ENCODE measurements around the gene CENPX. TPM values are rescaled to one million over a fixed set of nuclear protein-coding genes. Genes with fewer than 3 reads are reported as not detected.

CENPX gene
- total and polyA plus RNA-seq, 2 of the 13 experiments (the other 11 are each of a cell fraction or from before 2014, with no cell fraction given) = 92.7 to 170 TPM

GRCh38 chr17:81995463-81996231 lies 27.0 kb downstream of the CENPX start (continued):
- TF ChIP-seq PRDM10 (CRISPR knock-in tag; IDR thresholded peaks at IDR 0.05; ENCODE audit: low read depth) (0 out of 2 replicates have a peak, but pooled peaks have one; percentile 2), MYNN (CRISPR knock-in tag; IDR thresholded peaks at IDR 0.05; ENCODE audit: low read depth) (no peak; the same call in 1 of the 2 replicates), ZBTB20 (CRISPR knock-in tag; IDR thresholded peaks at IDR 0.05; ENCODE audit: borderline replicate concordance, low read depth) (peak; percentile 68; the same call in 1 of the 2 replicates), BRF2 (CRISPR knock-in tag; IDR thresholded peaks at IDR 0.05) (no peak), ZNF883 (CRISPR knock-in tag; IDR thresholded peaks at IDR 0.05; ENCODE audit: not compliant biosample characterization) (peak; percentile 94), MED1 (CRISPR knock-in tag; IDR thresholded peaks at IDR 0.05) (peak; percentile 68), FLYWCH1 (CRISPR knock-in tag; IDR thresholded peaks at IDR 0.05) (no peak), ZBTB2 (CRISPR knock-in tag; IDR thresholded peaks at IDR 0.05; ENCODE audit: low read depth) (0 out of 2 replicates have a peak, but pooled peaks have one; percentile 42), ZNF337 (CRISPR knock-in tag; IDR thresholded peaks at IDR 0.05; ENCODE audit: borderline replicate concordance, low read depth) (0 out of 2 replicates have a peak, but pooled peaks have one; percentile 40), ZNF362 (CRISPR knock-in tag; IDR thresholded peaks at IDR 0.05; ENCODE audit: borderline replicate concordance) (peak; percentile 91), ZC3H4 (CRISPR knock-in tag; IDR thresholded peaks at IDR 0.05; ENCODE audit: borderline replicate concordance) (peak; percentile 99), MYC (CRISPR knock-in tag; IDR thresholded peaks at IDR 0.05; ENCODE audit: borderline replicate concordance) (peak; percentile 81), MZF1 (CRISPR knock-in tag; IDR thresholded peaks at IDR 0.05; ENCODE audit: borderline replicate concordance) (0 out of 2 replicates have a peak, but pooled peaks have one; percentile 62), PCBP2 (optimal IDR thresholded peaks at IDR 0.05; ENCODE audit: low read depth, low read length, poor library complexity, severe bottlenecking) (no peak)
- TF ChIP-seq, protein P1, sequence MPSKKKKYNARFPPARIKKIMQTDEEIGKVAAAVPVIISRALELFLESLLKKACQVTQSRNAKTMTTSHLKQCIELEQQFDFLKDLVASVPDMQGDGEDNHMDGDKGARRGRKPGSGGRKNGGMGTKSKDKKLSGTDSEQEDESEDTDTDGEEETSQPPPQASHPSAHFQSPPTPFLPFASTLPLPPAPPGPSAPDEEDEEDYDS (CRISPR knock-in tag; IDR thresholded peaks at IDR 0.05) = peak; percentile 30; the same call in 1 of the 2 replicates
- TF ChIP-seq, protein P2, sequence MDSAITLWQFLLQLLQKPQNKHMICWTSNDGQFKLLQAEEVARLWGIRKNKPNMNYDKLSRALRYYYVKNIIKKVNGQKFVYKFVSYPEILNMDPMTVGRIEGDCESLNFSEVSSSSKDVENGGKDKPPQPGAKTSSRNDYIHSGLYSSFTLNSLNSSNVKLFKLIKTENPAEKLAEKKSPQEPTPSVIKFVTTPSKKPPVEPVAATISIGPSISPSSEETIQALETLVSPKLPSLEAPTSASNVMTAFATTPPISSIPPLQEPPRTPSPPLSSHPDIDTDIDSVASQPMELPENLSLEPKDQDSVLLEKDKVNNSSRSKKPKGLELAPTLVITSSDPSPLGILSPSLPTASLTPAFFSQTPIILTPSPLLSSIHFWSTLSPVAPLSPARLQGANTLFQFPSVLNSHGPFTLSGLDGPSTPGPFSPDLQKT (CRISPR knock-in tag; IDR thresholded peaks at IDR 0.05; ENCODE audit: borderline replicate concordance) = no peak

Data from HepG2 (cell line).